Activated T-helper 1 cell treated with anti-CD3 and anti-CD28 coated beads, Interleukin-12 subunit alpha, Interleukin-12 subunit beta, Interleukin-2, Interleukin-4 antibody, amounts not matched to agents 30 ng/mL and 10 ng/mL and 1 ng/mL, durations not matched to agents 14 hours and 24 hours and 36 hours (primary cell): Measurements from ENCODE around the gene CDH4. TPM values are rescaled to one million over a fixed set of nuclear protein-coding genes. Genes with fewer than 3 reads are reported as not detected.

Source experiments
- DNase-seq: peaks from one replicate; pipeline ENCODE4 v3.0.0; 2021; ENCODE audit warnings: low spot score
- H3K27ac Mint-ChIP-seq: one replicate; pipeline ENCODE4 v1.8.0; 2021; ENCODE audit warnings: mild to moderate bottlenecking, mixed read lengths
- H3K27me3 Mint-ChIP-seq: one replicate; pipeline ENCODE4 v1.8.0; 2022; ENCODE audit warnings: mild to moderate bottlenecking, moderate library complexity, mixed read lengths; ENCODE audit not compliant: insufficient read depth
- H3K36me3 Mint-ChIP-seq: one replicate; pipeline ENCODE4 v1.8.0; 2021; ENCODE audit warnings: low read depth, mixed read lengths
- H3K4me1 Mint-ChIP-seq: one replicate; pipeline ENCODE4 v1.8.0; 2021; ENCODE audit warnings: low read depth, mixed read lengths
- H3K4me3 Mint-ChIP-seq: one replicate; pipeline ENCODE4 v1.8.0; 2021; ENCODE audit warnings: mild to moderate bottlenecking, moderate library complexity, mixed read lengths
- H3K9me3 Mint-ChIP-seq: one replicate; pipeline ENCODE4 v1.8.0; 2021; ENCODE audit warnings: mixed read lengths
- intact Hi-C: fragments of 100-400 bp; cut with micrococcal nuclease; formaldehyde crosslinking; loops from one replicate; pipeline ENCODE4 v1.15.1; 2024
- total RNA-seq: library from RNA; stranded (reverse); gene quantifications from 2 replicates; pipeline ENCODE4 v1.2.3, GENCODE V29; 2022

The CDH4 gene
- total RNA-seq, 1 donor from 2014 or later, result not detected

GRCh38 chr20:61638802-61639585 lies 386.9 kb downstream of the CDH4 start:
- no peak overlapping the region for H3K4me3 Mint-ChIP-seq
- DNase-seq, result no peak
- no peaks in the 10 kb centered on the region for H3K36me3 Mint-ChIP-seq
- no peaks in the 10 kb centered on the region for H3K27me3 Mint-ChIP-seq
- intact Hi-C loops, result no loop called here
- no peaks in the 10 kb centered on the region for H3K4me1 Mint-ChIP-seq
- no peaks in the 10 kb centered on the region for H3K9me3 Mint-ChIP-seq
- no peak overlapping the region for H3K27ac Mint-ChIP-seq

DNA sequence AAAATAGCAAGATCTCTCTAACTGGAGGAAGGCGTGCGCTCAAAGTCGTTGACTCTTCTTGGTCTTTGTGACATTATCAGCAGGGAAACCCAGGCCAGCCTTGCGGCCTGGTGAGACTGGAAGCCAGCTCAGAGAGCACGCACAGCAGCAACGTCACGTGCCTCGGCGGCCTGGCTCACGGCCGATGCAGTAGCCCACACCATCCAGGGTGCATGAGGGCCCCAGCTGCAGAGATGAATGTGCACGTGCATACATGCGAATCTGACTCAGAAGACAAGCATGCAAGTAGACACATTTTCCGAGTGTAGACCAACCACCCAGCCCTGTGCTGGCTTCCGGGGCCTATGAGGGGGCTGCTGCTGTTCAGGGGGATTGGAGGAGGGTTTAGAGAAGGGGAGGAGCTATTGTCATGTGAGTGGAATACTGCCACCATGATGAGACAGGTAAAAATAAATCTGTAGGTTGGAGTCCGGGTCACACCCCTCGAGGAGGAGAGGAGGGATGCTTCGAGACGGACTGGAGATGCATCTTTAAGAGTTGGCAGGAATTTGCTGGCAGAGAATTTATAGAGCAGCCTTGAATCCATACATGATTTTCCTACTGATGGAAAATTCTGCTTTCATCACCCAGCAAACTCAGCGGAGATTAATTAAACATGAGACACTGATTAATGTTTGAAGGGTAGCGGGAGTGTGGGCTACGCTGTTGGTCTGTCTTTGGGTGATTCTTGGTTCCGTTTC lies 388.2 kb downstream of the CDH4 start:
- Mint-ChIP-seq H3K27me3 (no peaks in the 10 kb centered on the region), H3K4me3 (no peak overlapping the region), H3K36me3 (no peaks in the 10 kb centered on the region), H3K9me3 (no peaks in the 10 kb centered on the region), H3K27ac (no peak overlapping the region), H3K4me1 (no peaks in the 10 kb centered on the region)
- intact Hi-C loops, result no loop called here
- no peak for DNase-seq

- H3K27ac Mint-ChIP-seq, result no peak overlapping the region
- no peaks in the 10 kb centered on the region for H3K36me3 Mint-ChIP-seq
- H3K9me3 Mint-ChIP-seq, result no peaks in the 10 kb centered on the region
- H3K27me3 Mint-ChIP-seq, result no peaks in the 10 kb centered on the region
- H3K4me1 Mint-ChIP-seq, result no peaks in the 10 kb centered on the region
- DNase-seq, result no peak
- intact Hi-C loops, result no loop called here
- no peak overlapping the region for H3K4me3 Mint-ChIP-seq
These were observed 388.8 kb downstream of the CDH4 start for GRCh38 chr20:61640871-61641245.

DNA sequence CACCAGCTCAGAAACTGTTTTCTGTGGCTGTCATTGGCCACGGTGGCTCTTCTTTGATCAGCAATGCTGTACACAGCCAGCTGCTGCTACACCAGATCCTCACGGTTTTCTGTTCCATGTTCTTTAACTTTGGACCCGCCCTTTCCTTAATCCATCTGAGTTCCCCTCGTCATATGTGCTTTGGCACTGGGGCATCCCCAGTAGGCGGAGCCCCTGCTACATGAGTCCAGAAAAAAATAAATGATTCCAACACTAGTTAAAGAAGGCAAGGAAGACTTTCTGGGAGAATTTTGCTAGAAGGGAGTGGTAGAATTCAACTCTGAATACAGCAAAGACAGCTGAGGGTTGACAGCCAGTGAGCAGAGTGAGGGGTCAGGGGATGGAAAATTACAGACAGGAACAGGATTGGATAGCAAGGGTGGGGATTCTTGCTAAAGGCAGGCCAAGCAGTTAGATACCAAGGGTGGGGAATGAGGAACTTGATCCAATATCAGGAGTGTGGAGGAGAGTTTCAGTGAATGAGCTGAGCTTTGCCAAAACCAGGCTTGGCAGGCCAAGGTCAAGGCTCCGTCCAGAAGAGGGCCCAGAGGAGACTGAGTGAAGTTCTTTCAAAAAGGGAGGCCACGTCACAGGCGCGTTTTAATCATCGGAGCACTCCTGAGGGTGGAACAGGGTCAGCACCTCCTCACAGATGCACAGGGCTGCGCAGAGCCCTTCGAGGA lies 391.8 kb downstream of the CDH4 start:
- no peak overlapping the region for H3K4me3 Mint-ChIP-seq
- no peaks in the 10 kb centered on the region for H3K9me3 Mint-ChIP-seq
- intact Hi-C loops, result no loop called here
- H3K27ac Mint-ChIP-seq, result no peak overlapping the region
- H3K36me3 Mint-ChIP-seq, result no peaks in the 10 kb centered on the region
- no peak for DNase-seq
- no peaks in the 10 kb centered on the region for H3K27me3 Mint-ChIP-seq
- H3K4me1 Mint-ChIP-seq, result no peaks in the 10 kb centered on the region

DNA sequence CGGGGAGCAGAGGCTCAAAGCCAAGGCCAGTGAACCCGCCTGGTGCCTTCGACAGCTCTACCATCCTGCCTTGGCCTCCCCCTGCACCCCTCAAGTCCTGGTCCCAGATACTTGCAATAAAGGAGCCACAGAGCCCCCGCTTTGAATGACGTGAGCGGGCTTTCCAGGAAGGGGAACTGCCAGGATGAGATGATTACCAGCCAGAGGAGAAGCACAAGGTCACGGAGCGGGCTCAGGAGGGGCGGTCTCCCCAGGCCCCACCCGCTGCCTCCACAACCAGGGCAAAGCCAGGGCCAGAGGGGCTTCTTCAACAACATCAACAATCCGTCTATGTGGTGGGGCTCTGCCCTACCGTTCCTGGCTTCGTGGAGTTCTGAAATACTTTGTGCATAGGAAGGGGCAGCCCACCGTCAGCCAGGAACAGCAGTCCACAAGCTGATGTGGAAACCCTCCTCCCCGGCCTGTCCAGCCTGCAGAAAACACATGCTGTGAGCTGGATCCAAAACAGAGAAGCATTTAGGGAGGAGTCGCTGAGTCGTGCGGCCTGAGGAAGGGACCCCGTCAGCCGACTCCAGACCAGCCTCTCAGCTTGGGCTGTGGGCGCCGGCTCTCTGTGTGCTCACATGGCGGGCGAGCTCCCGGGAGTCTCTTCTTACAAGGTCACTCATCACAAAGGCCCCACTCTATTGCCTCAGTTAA lies 392.5 kb downstream of the CDH4 start:
- Mint-ChIP-seq H3K4me1 (no peaks in the 10 kb centered on the region), H3K36me3 (no peaks in the 10 kb centered on the region), H3K27ac (no peak overlapping the region), H3K9me3 (no peaks in the 10 kb centered on the region), H3K27me3 (no peaks in the 10 kb centered on the region), H3K4me3 (no peak overlapping the region)
- no peak for DNase-seq
- intact Hi-C loops, result no loop called here

- H3K9me3 Mint-ChIP-seq, result no peaks in the 10 kb centered on the region
- H3K27ac Mint-ChIP-seq, result no peak overlapping the region
- H3K4me3 Mint-ChIP-seq, result no peak overlapping the region
- no peaks in the 10 kb centered on the region for H3K36me3 Mint-ChIP-seq
- intact Hi-C loops, result no loop called here
- no peak for DNase-seq
- no peaks in the 10 kb centered on the region for H3K27me3 Mint-ChIP-seq
- no peaks in the 10 kb centered on the region for H3K4me1 Mint-ChIP-seq
These were observed 393.7 kb downstream of the CDH4 start for GRCh38 chr20:61645732-61646131.

DNA sequence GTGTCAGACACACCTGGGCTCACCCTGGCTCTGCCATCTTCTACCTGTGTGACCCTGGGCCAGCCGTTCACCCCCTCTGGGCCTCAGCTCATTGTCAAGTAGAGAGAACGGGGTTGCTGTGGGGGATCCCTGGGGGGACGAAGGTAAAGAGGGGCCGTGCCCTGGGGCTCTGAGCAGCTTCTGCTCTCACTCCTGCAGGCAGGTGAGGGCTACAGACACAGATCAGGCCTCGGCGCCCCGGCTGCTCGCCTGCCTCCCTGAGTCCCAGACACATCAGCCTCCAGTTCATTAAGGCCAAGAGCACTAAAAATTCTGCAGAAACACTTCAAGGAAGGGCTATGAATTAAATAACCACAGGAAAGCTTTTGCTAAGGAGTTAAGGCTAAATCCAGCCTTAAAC lies 394.4 kb downstream of the CDH4 start:
- H3K9me3 Mint-ChIP-seq, result no peaks in the 10 kb centered on the region
- intact Hi-C loops, result no loop called here
- H3K36me3 Mint-ChIP-seq, result no peaks in the 10 kb centered on the region
- H3K27ac Mint-ChIP-seq, result no peak overlapping the region
- no peaks in the 10 kb centered on the region for H3K4me1 Mint-ChIP-seq
- H3K27me3 Mint-ChIP-seq, result no peaks in the 10 kb centered on the region
- H3K4me3 Mint-ChIP-seq, result no peak overlapping the region
- DNase-seq, result no peak

GRCh38 chr20:61646986-61647385 lies 394.9 kb downstream of the CDH4 start:
- no peaks in the 10 kb centered on the region for H3K36me3 Mint-ChIP-seq
- no peaks in the 10 kb centered on the region for H3K27me3 Mint-ChIP-seq
- intact Hi-C loops, result no loop called here
- no peak overlapping the region for H3K27ac Mint-ChIP-seq
- no peak overlapping the region for H3K4me3 Mint-ChIP-seq
- no peak for DNase-seq
- H3K4me1 Mint-ChIP-seq, result no peaks in the 10 kb centered on the region
- H3K9me3 Mint-ChIP-seq, result no peaks in the 10 kb centered on the region

DNA sequence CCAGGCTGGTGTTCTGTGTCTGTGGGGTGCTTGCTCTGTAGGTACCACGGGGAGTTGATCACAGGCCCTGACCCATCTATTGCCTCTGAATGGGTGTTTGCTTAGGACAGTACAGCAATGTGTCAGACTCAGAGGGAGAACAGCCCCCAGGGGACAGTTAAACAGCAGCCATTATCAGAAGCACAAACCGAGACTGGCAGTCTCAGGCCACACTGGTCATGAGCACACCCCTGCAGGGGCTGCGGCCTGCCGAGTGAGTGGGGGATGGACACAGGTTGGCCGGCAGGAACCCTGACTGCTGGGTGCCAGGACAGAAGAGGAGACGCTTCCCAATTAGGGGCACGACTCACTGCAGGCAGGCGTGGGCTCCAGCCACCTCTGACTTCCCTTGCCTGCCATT lies 395.6 kb downstream of the CDH4 start:
- Mint-ChIP-seq H3K4me3 (no peak overlapping the region), H3K36me3 (no peaks in the 10 kb centered on the region)
- intact Hi-C loops, result no loop called here

GRCh38 chr20:61649105-61649859 lies 397.2 kb downstream of the CDH4 start:
- Mint-ChIP-seq H3K27ac (no peak overlapping the region), H3K9me3 (no peaks in the 10 kb centered on the region), H3K4me1 (no peaks in the 10 kb centered on the region), H3K36me3 (no peaks in the 10 kb centered on the region), H3K27me3 (no peaks in the 10 kb centered on the region), H3K4me3 (no peak overlapping the region)
- no peak for DNase-seq
- intact Hi-C loops, result no loop called here

More for the DNA sequence above, 395.6 kb downstream of the CDH4 start:
- Mint-ChIP-seq H3K27me3 (no peaks in the 10 kb centered on the region), H3K9me3 (no peaks in the 10 kb centered on the region), H3K27ac (no peak overlapping the region), H3K4me1 (no peaks in the 10 kb centered on the region)
- DNase-seq, result no peak

DNA sequence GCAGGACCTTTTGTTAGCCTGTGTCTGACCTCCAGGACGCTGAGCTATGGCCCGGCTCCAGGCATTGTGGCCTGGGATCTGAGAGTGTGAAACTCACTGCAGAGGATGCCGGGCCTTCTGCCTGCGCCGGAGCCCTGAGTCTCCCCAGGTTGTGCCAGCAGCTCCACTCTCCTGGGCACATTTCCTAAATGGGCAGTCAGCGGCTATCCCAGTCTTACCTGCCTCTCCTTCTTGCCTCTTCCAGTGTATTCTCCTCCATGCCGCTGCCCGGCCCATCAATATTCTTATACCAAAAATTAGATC lies 397.8 kb downstream of the CDH4 start:
- intact Hi-C loops, result no loop called here

DNA sequence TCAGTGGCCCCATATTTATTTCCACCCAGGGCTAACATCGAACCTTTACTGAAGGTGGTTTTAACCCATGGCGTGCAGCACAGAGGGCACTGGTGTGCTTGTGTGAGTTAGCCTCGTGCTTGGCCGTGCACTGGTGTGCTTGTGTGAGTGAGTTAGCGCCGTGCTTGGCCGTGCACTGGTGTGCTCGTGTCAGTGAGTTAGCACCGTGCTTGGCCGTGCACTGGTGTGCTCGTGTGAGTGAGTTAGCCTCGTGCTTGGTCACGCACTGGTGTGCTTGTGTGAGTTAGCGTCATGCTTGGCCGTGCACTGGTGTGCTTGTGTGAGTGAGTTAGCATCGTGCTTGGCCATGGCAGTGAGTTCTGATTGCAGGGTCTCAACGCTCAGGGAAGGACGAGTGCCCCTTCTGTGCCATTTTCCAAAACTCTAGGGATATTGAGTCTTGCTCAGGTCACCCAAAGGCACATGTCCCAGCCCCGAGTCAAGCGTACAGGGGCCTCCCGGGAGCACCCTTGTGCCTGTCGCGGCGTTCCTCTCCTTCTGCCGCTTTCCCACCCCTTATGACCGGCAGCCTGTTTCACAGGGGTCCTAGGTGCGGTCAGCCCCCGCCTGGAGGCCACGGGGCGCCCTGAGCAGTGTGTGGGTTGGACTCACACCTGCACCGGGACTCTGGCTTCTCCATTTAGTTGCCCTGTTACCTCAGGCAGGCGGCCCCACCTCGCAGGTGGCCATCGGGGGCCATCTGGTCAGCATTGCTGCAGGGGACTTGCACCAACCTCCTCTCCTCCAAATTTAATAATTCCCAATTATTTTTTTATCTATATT lies 399.1 kb downstream of the CDH4 start:
- Mint-ChIP-seq H3K4me3 (no peak overlapping the region), H3K4me1 (no peaks in the 10 kb centered on the region), H3K9me3 (no peaks in the 10 kb centered on the region), H3K27ac (no peak overlapping the region), H3K27me3 (no peaks in the 10 kb centered on the region), H3K36me3 (no peaks in the 10 kb centered on the region)
- DNase-seq, result no peak
- intact Hi-C loops, result no loop called here

More for the DNA sequence above, 397.8 kb downstream of the CDH4 start:
- Mint-ChIP-seq H3K27ac (no peak overlapping the region), H3K4me3 (no peak overlapping the region), H3K9me3 (no peaks in the 10 kb centered on the region), H3K36me3 (no peaks in the 10 kb centered on the region), H3K4me1 (no peaks in the 10 kb centered on the region), H3K27me3 (no peaks in the 10 kb centered on the region)
- no peak for DNase-seq
